Sigmoid colon (tissue), 4 donors: Measurements from ENCODE around the gene LTB.

Source experiments
- CTCF ChIP-seq, 4 experiments: fragments of 450-650 bp in 3 of 4; fragments of 200-600 bp in 1 of 4; IDR thresholded peaks; one replicate each; pipeline ENCODE4 v1.5.1; 2016 to 2019; ENCODE audit warnings: antibody characterized with exemption in 4 of 4, mild to moderate bottlenecking in 3 of 4, moderate library complexity in 2 of 4
- EP300 ChIP-seq, 4 donors: sonication (generic); formaldehyde crosslinking; IDR thresholded peaks; one replicate each; pipeline ENCODE4 v1.6.1; 2017; ENCODE audit warnings: antibody characterized with exemption in 4 of 4
- POLR2A ChIP-seq, 2 donors: fragments of 450-650 bp; IDR thresholded peaks; one replicate each; pipeline ENCODE4 v1.6.1; 2016; ENCODE audit warnings: antibody characterized with exemption in 2 of 2, mild to moderate bottlenecking in 2 of 2, moderate library complexity in 2 of 2
- POLR2AphosphoS5 ChIP-seq, 4 donors: sonication (generic); formaldehyde crosslinking; IDR thresholded peaks; one replicate each; pipeline ENCODE4 v1.6.1; 2017; ENCODE audit warnings: antibody characterized with exemption in 4 of 4

GRCh38 chr6:31622684-31623091, 40.5 kb upstream of the LTB start:
- TF ChIP-seq POLR2A (IDR thresholded peaks at IDR 0.05) (no peak), POLR2AphosphoS5 (IDR thresholded peaks at IDR 0.05) (no peak), CTCF (IDR thresholded peaks at IDR 0.05) (no peak), EP300 (IDR thresholded peaks at IDR 0.05) (no peak)
